Measurements from ENCODE around the gene FAM83G. TPM values are rescaled to one million over a fixed set of nuclear protein-coding genes. Genes with fewer than 3 reads are reported as not detected.

Gene FAM83G
- total and polyA plus RNA-seq, 4 donors: 2.2 to 11.9 (median 7.5) TPM

GRCh38 chr17:18991531-18992315 is 12.8 kb downstream of the FAM83G start:
- peaks cover 0 to 2% (median 0%) of the 10 kb centered on the region in 4 donors for H3K36me3 ChIP-seq (ENCODE audit: control insufficient read depth in 4 of 4, insufficient read depth in 4 of 4, low read length in 4 of 4)
- H3K4me3 ChIP-seq: no peak overlapping the region
- no peak for TF ChIP-seq CTCF (IDR thresholded peaks at IDR 0.05; ENCODE audit: control extremely low read depth, extremely low read depth)
- H3K27me3 ChIP-seq (ENCODE audit: control insufficient read depth in 3 of 3, insufficient read depth in 3 of 3, low read length in 2 of 3): no peaks in the 10 kb centered on the region
- no peak overlapping the region for H3K9ac ChIP-seq (ENCODE audit: insufficient read depth in 1 of 2, low read length in 2 of 2)
- H3K27ac ChIP-seq (ENCODE audit: low read depth in 1 of 2, low read length in 1 of 2): no peak overlapping the region
- peaks cover 0 to 4% (median 0%) of the 10 kb centered on the region in 4 donors for H3K9me3 ChIP-seq (ENCODE audit: control insufficient read depth in 4 of 4, insufficient read depth in 3 of 4, low read length in 3 of 4)
- DNase-seq: no peak
- WGBS, 2 donors: 94 to 95% methylated on average over 20 of the region's 20 CpGs
- H3K4me1 ChIP-seq (ENCODE audit: control insufficient read depth in 5 of 5, insufficient read depth in 5 of 5, low read length in 5 of 5): peaks cover 0 to 20% (median 4%) of the 10 kb centered on the region in 5 donors
- ATAC-seq (ENCODE audit: insufficient read depth, low FRiP score): no peak

GRCh38 chr17:18990331-18990730 is 14.2 kb downstream of the FAM83G start:
- no peak for TF ChIP-seq CTCF (IDR thresholded peaks at IDR 0.05; ENCODE audit: control extremely low read depth, extremely low read depth)
- Histone ChIP-seq H3K27ac (ENCODE audit: low read depth in 1 of 2, low read length in 1 of 2) (no peak overlapping the region), H3K36me3 (ENCODE audit: control insufficient read depth in 4 of 4, insufficient read depth in 4 of 4, low read length in 4 of 4) (peaks cover 0 to 3% (median 0%) of the 10 kb centered on the region in 4 donors), H3K4me3 (no peak overlapping the region), H3K27me3 (ENCODE audit: control insufficient read depth in 3 of 3, insufficient read depth in 3 of 3, low read length in 2 of 3) (no peaks in the 10 kb centered on the region), H3K9ac (ENCODE audit: insufficient read depth in 1 of 2, low read length in 2 of 2) (no peak overlapping the region), H3K4me1 (ENCODE audit: control insufficient read depth in 5 of 5, insufficient read depth in 5 of 5, low read length in 5 of 5) (peaks cover 0 to 20% (median 4%) of the 10 kb centered on the region in 5 donors), H3K9me3 (ENCODE audit: control insufficient read depth in 4 of 4, insufficient read depth in 3 of 4, low read length in 3 of 4) (peaks cover 0 to 4% (median 0%) of the 10 kb centered on the region in 4 donors)
- DNase-seq: no peak
- WGBS, 2 donors: 91 to 92% methylated on average over 6 of the region's 6 CpGs
- no peak for ATAC-seq (ENCODE audit: insufficient read depth, low FRiP score)

GRCh38 chr17:18988546-18989173 is 15.9 kb downstream of the FAM83G start:
- DNase-seq: no peak
- 84 to 90% methylated on average over 9 of the region's 9 CpGs for WGBS, 2 donors
- no peaks in the 10 kb centered on the region for H3K27me3 ChIP-seq (ENCODE audit: control insufficient read depth in 3 of 3, insufficient read depth in 3 of 3, low read length in 2 of 3)
- H3K4me3 ChIP-seq: no peak overlapping the region
- H3K27ac ChIP-seq (ENCODE audit: low read depth in 1 of 2, low read length in 1 of 2): no peak overlapping the region
- H3K9me3 ChIP-seq (ENCODE audit: control insufficient read depth in 4 of 4, insufficient read depth in 3 of 4, low read length in 3 of 4): no peaks in the 10 kb centered on the region
- H3K36me3 ChIP-seq (ENCODE audit: control insufficient read depth in 4 of 4, insufficient read depth in 4 of 4, low read length in 4 of 4): peaks cover 0 to 3% (median 0%) of the 10 kb centered on the region in 4 donors
- no peak for TF ChIP-seq CTCF (IDR thresholded peaks at IDR 0.05; ENCODE audit: control extremely low read depth, extremely low read depth)
- peaks cover 0 to 16% (median 2%) of the 10 kb centered on the region in 5 donors for H3K4me1 ChIP-seq (ENCODE audit: control insufficient read depth in 5 of 5, insufficient read depth in 5 of 5, low read length in 5 of 5)
- ATAC-seq (ENCODE audit: insufficient read depth, low FRiP score): no peak
- H3K9ac ChIP-seq (ENCODE audit: insufficient read depth in 1 of 2, low read length in 2 of 2): no peak overlapping the region
